OCI-LY3 (cell line): ENCODE data around the gene SYT1.

Experiments used
- CTCF ChIP-seq: fragments of 200-600, 300-600 bp; sonication (generic); IDR thresholded peaks from 2 replicates; pipeline ENCODE4 v1.5.1; 2014; ENCODE audit warnings: antibody characterized with exemption, low read length, low read depth
- EZH2phosphoT487 ChIP-seq: fragments of 200-600 bp; shearing (Covaris generic); IDR thresholded peaks from 2 replicates; pipeline ENCODE4 v1.6.1; 2018; ENCODE audit warnings: antibody characterized with exemption, mixed run types, low read depth

- TF ChIP-seq CTCF, result no peak
- TF ChIP-seq EZH2phosphoT487, result no peak
Measured at GRCh38 chr12:79317179-79317847, 452.7 kb downstream of the SYT1 start.
